ENCODE results near the gene CYB5R4.

CYB5R4 gene

DNA sequence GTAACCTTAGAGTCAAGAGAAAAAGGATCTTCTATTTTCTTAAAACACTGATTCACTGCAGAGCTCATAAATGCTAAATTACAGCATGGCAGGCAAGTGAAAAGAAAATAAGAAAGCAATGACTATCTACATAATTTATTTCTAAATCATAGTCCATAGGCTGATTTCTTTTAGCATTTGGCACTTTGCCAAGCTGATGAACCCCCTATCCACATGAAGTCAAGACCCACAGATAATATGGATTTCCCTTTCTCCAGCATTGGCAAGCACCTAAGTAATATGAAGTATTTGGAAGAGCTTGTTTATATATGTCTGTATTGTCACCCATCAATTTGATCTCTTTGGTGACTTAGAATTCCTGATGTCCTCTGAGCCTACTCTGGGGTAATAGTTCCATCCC, 126.2 kb downstream of the CYB5R4 start:
- no peak for DNase-seq

- no peak for DNase-seq
Observed at GRCh38 chr6:83998021-83998584, 138.6 kb downstream of the CYB5R4 start.

DNA sequence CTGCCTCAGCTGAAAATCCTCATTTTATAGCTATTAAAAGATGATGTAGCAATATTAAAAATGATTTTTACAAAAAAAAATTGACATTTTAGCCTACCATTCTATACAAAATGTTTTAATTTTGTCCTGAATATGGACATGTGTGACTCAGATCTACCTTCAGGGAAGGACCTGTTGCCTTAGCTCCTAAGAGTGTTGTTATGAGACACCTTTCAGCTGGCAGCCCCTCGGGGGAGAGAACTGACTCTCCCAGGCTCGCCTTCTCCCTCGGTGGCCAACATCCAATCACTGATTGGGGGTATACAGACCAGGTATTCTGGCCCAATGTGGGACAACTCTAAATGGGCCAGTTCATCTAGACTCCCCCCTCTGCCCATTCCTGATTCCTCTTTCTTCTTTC, 141.6 kb downstream of the CYB5R4 start:
- no peak for DNase-seq

DNA sequence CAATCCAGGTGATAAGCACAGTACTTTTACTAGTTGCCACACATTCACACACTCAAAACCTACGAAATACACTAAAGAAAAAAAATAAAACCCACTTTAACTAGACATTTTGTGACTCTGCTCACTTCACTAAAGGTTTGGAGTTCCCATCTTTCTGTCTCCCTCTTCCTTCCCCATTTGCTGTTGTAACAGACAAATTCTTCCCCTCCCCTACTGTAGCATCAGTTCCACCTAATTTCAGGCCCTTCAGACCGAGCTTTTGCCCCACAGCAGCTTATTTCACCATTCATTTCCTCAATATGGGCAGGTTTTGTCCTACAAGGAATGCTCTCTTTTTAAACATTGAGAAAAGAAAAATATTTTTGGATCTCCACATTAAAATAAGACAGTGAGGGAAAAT, 142.7 kb downstream of the CYB5R4 start:
- no peak for DNase-seq

DNA sequence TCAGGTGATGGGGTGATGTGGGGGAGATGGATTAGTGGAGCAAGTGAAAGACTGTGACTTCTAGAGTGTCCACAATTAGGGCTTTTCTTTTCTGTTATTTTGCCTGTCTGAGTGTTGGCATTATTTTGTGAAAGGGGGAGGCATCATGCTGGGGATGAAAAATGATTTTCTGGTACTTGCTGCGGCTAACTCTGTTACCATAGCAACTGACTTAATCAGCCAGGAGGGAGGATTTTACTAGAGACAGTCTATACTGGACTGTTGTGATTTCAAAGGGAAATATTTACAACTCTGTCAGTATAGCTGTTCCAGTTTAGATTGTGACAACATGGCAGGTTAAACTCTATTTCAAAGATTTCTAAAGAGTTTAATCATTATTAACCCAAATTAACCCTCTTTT, 143.6 kb downstream of the CYB5R4 start:
- no peak for DNase-seq

DNA sequence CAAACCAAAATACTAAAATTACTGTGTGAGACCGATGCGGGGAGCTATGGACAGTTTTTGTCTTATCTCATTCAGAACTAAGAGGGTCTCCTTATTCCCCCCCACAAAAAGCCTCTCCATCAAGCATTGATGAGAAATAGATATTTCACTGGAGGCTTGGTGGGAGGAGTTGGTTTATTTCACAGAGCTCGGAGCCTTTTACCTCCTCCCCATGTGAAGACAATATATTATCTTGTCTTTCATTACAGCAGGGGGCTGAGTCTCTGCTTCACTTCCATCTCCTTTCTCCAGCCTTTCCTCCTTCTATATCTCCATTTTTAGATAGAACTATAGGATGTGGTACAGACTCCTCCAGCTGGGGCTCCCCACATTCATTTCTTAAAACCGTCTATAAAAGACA, 144.2 kb downstream of the CYB5R4 start:
- DNase-seq, result no peak

DNA sequence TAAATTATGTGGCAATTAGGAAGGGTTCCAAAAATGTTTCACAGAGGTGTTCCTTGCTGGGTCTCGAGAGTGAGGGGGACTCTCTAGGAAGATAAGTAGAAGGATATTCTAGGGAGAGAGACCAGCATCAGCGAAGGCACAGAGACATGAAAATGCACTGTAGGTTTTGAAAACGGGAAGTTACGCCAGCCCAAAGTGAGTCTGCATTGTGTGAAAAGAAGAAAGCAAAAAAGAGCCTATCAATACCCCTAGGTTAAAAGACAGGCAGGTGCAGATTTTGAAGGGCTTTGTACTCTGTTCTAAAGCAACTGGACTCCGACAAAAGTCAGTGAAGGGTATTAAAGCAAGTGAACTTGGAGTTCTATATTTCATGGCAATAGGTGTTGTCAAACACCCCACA, 148.4 kb downstream of the CYB5R4 start:
- DNase-seq, result no peak

GRCh38 chr6:84013354-84013753, 153.9 kb downstream of the CYB5R4 start:
- no peak for DNase-seq

- peak in 1 of 2 experiments; percentile 3 for DNase-seq
Observed at GRCh38 chr6:84013931-84014330, 154.4 kb downstream of the CYB5R4 start.

DNA sequence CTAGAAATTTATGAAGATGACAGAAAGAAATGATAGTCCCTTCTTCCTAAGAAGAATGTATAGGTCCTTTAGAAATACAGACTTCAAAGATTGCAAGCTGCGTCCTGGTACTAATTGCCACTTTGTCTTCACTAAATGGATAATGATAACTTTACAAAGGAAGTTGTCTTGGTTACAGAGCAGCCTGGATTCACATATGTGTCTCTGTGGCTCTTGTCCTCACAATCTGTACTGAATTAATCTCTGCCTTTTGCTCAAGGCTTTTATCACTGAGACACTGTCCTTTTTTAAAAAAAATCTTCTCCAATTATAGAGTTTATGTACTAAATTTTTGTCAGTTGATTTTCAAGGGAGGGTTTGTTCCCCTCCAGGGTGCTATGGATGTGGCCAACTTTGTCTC, 156.5 kb downstream of the CYB5R4 start:
- DNase-seq, result peak in 1 of 2 experiments; percentile 2
